HG03439 (cell line): ENCODE data around the gene ARID3B.
"Not testable (repeated sequence)": the region's sequence is repeated elsewhere in the genome, so short reads cannot be mapped to it uniquely, and the experiment has no call there.

Experiments used
- ATAC-seq: cut with Tn5 transposase; IDR thresholded peaks from one replicate; pipeline ENCODE4 v1.9.1; 2021; ENCODE audit warnings: mild to moderate bottlenecking, moderate library complexity; ENCODE audit not compliant: unreplicated experiment

The ARID3B gene

GRCh38 chr15:74540761-74541493 lies at the start of gene ARID3B:
ARID3B (plus strand) TSS chr15:74541220; CDS start chr15:74543937, 2,717 bp downstream.
- ATAC-seq: peak; percentile 83

- ATAC-seq: no peak
Measured at GRCh38 chr15:74496648-74497047, 44.4 kb upstream of the ARID3B start.

- ATAC-seq: no peak
Measured at GRCh38 chr15:74497584-74497983, 43.4 kb upstream of the ARID3B start.

- ATAC-seq: no peak
Measured at GRCh38 chr15:74499366-74499765, 41.7 kb upstream of the ARID3B start.

GRCh38 chr15:74500401-74500800 lies 40.6 kb upstream of the ARID3B start:
- ATAC-seq: no peak

- ATAC-seq: no peak
Measured at GRCh38 chr15:74502301-74502700, 38.7 kb upstream of the ARID3B start.

- no peak for ATAC-seq
Measured at GRCh38 chr15:74504418-74504817, 36.6 kb upstream of the ARID3B start.

- no peak for ATAC-seq
Measured at GRCh38 chr15:74504836-74505235, 36.2 kb upstream of the ARID3B start.

GRCh38 chr15:74505837-74506514 lies 35.0 kb upstream of the ARID3B start:
- ATAC-seq: no peak

GRCh38 chr15:74506515-74506840 lies 34.5 kb upstream of the ARID3B start:
- no peak for ATAC-seq

- ATAC-seq: no peak
Measured at GRCh38 chr15:74511583-74511982, 29.4 kb upstream of the ARID3B start.

- ATAC-seq: not testable (repeated sequence)
Measured at GRCh38 chr15:74514059-74514458, 27.0 kb upstream of the ARID3B start.

GRCh38 chr15:74517096-74517495 lies 23.9 kb upstream of the ARID3B start:
- ATAC-seq: no peak

GRCh38 chr15:74519311-74519710 lies 21.7 kb upstream of the ARID3B start:
- ATAC-seq: no peak

- ATAC-seq: no peak
Measured at GRCh38 chr15:74520407-74520806, 20.6 kb upstream of the ARID3B start.

- ATAC-seq: no peak
Measured at GRCh38 chr15:74523982-74524381, 17.0 kb upstream of the ARID3B start.

GRCh38 chr15:74525309-74525708 lies 15.7 kb upstream of the ARID3B start:
- no peak for ATAC-seq

- ATAC-seq: no peak
Measured at GRCh38 chr15:74525945-74526344, 15.1 kb upstream of the ARID3B start.

GRCh38 chr15:74528876-74529275 lies 12.1 kb upstream of the ARID3B start:
- no peak for ATAC-seq

- ATAC-seq: no peak
Measured at GRCh38 chr15:74529921-74530320, 11.1 kb upstream of the ARID3B start.

GRCh38 chr15:74530771-74531143 lies 10.3 kb upstream of the ARID3B start:
- no peak for ATAC-seq

GRCh38 chr15:74531144-74531811 lies 9.7 kb upstream of the ARID3B start:
- no peak for ATAC-seq
